ENCODE results near the gene CTDSP2. TPM values are rescaled to one million over a fixed set of nuclear protein-coding genes. Genes with fewer than 3 reads are reported as not detected.

Gene CTDSP2
- total RNA-seq, 1 experiment from 2014 or later, result 82.7 TPM

GRCh38 chr12:57832966-57833365, 13.6 kb downstream of the CTDSP2 start:
- no peak overlapping the region for H3K9ac ChIP-seq (ENCODE audit: low read length)
- RAD21 ChIA-PET (ENCODE audit: low non-redundant PET in 1 of 2, low total read pairs in 2 of 2, uncharacterized antibody in 2 of 2, unreplicated experiment in 2 of 2), result no interaction called here
- POLR2A ChIA-PET, result interaction anchor here (0.7 kb wide), 1 partner anchor 98 kb away, joined by 3 read pairs; no protein-coding TSS in a partner anchor
- no peak overlapping the region for H3K27ac ChIP-seq (ENCODE audit: low read depth, low read length)
- no peaks in the 10 kb centered on the region for H3K27me3 ChIP-seq (ENCODE audit: insufficient read depth, low read length)
- H3K79me2 ChIP-seq (ENCODE audit: insufficient read depth, low read length), result peaks cover 69% of the 10 kb centered on the region
- peaks cover 8 to 9% of the 10 kb centered on the region in 2 experiments; a peak in 2 of 4 replicates for H3K36me3 ChIP-seq (ENCODE audit: control insufficient read depth in 1 of 2, insufficient read depth in 2 of 2, low read length in 2 of 2)
- TF ChIP-seq, protein P1, sequence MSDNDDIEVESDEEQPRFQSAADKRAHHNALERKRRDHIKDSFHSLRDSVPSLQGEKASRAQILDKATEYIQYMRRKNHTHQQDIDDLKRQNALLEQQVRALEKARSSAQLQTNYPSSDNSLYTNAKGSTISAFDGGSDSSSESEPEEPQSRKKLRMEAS (IDR thresholded peaks at IDR 0.05), result no peak
- no peak for TF ChIP-seq SP1 (IDR thresholded peaks at IDR 0.05; ENCODE audit: low read depth)
- TF ChIP-seq SRF (IDR thresholded peaks at IDR 0.05; ENCODE audit: low read depth), result no peak
- no peak for TF ChIP-seq EZH2phosphoT487 (IDR thresholded peaks at IDR 0.05; ENCODE audit: borderline replicate concordance)
- TF ChIP-seq ATF3 (IDR thresholded peaks at IDR 0.05), result no peak
- no peak for TF ChIP-seq POLR2A (IDR thresholded peaks at IDR 0.05; ENCODE audit: borderline replicate concordance, extremely low read depth, insufficient read depth, insufficient read length)
- TF ChIP-seq ZNF274 (IDR thresholded peaks at IDR 0.05; ENCODE audit: low read depth, low read length), result no peak
- TF ChIP-seq YY1 (IDR thresholded peaks at IDR 0.05; ENCODE audit: extremely low read depth, insufficient replicate concordance, low read depth, low read length), result no peak
- no peak for TF ChIP-seq EZH2 (IDR thresholded peaks at IDR 0.05)
- TF ChIP-seq TCF7L2 (IDR thresholded peaks at IDR 0.05; ENCODE audit: borderline replicate concordance, extremely low read depth, insufficient read depth, insufficient read length), result no peak
- no peak for TF ChIP-seq ZFX (IDR thresholded peaks at IDR 0.05)
- TF ChIP-seq REST (IDR thresholded peaks at IDR 0.05; ENCODE audit: low read depth), result no peak
- TF ChIP-seq CBX3 (IDR thresholded peaks at IDR 0.05; ENCODE audit: low read depth), result no peak
- no peak for TF ChIP-seq POLR2AphosphoS5 (IDR thresholded peaks at IDR 0.05; ENCODE audit: low read depth, low read length)
- TF ChIP-seq SIN3A (IDR thresholded peaks at IDR 0.05; ENCODE audit: low read depth), result no peak
- TF ChIP-seq RAD21 (IDR thresholded peaks at IDR 0.05; ENCODE audit: low read depth), result no peak
- TF ChIP-seq FOSL1 (IDR thresholded peaks at IDR 0.05; ENCODE audit: low read depth), result no peak
- TF ChIP-seq ZBTB33 (IDR thresholded peaks at IDR 0.05; ENCODE audit: extremely low read depth, insufficient replicate concordance, low read length), result no peak
- no peak for TF ChIP-seq ELF1 (IDR thresholded peaks at IDR 0.05; ENCODE audit: borderline replicate concordance, low read depth)
- no peak for TF ChIP-seq EGR1 (IDR thresholded peaks at IDR 0.05; ENCODE audit: low read depth)
- no peaks in the 10 kb centered on the region for H3K9me3 ChIP-seq (ENCODE audit: control insufficient read depth in 1 of 2, insufficient read depth in 1 of 2, low read depth in 1 of 2, low read length in 2 of 2)
- H2AFZ ChIP-seq (ENCODE audit: low read depth, low read length, poor library complexity, severe bottlenecking), result no peak overlapping the region
- H3K4me3 ChIP-seq (replicated peaks in 1 of 2; ENCODE audit: low read depth in 1 of 2, low read length in 2 of 2), result no peak overlapping the region
- BruUV-seq (replicated peaks), result no TSS peak
- intact Hi-C loops (cut with micrococcal nuclease), result no loop called here
- no peaks in the 10 kb centered on the region for H3K9me2 ChIP-seq (ENCODE audit: insufficient read depth)
- CTCF ChIA-PET, result interaction anchor here (0.7 to 1.3 kb wide), 3 partner anchors 17 to 1826 kb away, joined by 3 read pairs; no protein-coding TSS in a partner anchor
- H3K4me1 ChIP-seq (ENCODE audit: control insufficient read depth in 1 of 2, insufficient read depth in 2 of 2, low read length in 2 of 2), result peaks cover 5 to 17% of the 10 kb centered on the region in 2 experiments; a peak in 3 of 4 replicates
- no peaks in the 10 kb centered on the region for H4K20me1 ChIP-seq (ENCODE audit: insufficient read depth)
- ATAC-seq (no peak), DNase-seq (ENCODE audit: low read depth, low spot score) (no peak)
- no peak overlapping the region for H3K4me2 ChIP-seq (ENCODE audit: low read length)

All from HCT116 (cell line).